Activated naive CD4-positive, alpha-beta T cell (primary cell): ENCODE data around the gene NCS1.

Experiments used
- DNase-seq, 4 experiments: peaks; one replicate each; lab custom pipeline; 2025; lab: John Stamatoyannopoulos, UW

NCS1 gene

GRCh38 chr9:130195638-130196037 lies 23.4 kb downstream of the NCS1 start:
- DNase-seq: no peak

GRCh38 chr9:130196643-130197042 lies 24.4 kb downstream of the NCS1 start:
- no peak for DNase-seq

DNA sequence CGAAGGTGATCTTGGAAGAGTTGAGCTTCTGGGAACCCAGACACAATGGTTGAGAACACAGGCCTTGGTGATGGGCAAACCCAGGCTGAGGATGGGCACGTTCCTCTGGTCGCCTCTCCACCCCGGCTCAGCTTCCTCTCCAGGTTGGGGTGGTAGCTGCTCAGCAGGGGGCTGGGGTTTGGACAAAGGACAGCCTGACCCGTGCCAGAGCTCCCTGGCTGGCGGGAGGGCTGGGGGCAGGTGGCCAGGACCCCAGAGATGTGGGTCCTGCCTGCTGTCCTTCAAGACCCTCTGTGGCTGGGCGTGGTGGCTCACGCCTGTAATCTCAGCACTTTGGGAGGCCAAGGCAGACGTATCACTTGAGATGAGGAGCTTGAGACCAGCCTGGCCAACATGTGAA lies 25.2 kb downstream of the NCS1 start:
- no peak for DNase-seq

- DNase-seq: no peak
Observed at GRCh38 chr9:130197888-130198287, 25.7 kb downstream of the NCS1 start.

DNA sequence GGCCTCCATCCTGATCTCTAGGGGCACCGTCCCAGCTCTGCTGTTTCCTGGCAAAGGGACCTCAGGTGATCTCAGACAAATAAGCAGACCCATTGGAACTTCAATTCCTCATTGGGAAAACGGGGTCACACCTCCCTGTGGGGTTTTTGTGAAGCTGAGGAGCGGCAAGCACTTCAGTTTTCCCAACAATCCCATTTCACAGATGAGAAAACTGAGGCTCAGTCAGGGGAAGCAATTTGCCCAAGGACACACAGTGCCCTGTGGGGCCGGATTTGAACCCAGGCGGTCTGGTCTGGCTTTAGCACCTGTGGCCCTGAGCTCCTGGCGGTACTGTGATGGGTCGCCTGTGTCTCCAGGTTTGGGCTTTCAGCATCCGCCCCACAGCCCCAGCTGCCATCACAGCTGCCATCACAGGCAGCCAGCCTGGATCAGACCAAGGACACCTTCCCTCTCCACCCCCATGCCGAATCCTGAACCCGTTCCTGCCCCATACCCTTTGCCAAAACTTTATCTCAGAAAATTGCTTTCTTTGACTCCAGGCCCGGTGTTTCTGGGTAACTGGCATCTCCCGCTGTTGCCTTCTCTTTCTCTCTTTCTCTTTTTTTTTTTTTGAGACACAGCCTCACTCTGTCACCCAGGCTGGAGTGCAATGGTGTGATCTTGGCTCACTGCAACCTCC lies 26.4 kb downstream of the NCS1 start:
- DNase-seq: no peak

- DNase-seq: no peak
Observed at GRCh38 chr9:130199605-130200004, 27.4 kb downstream of the NCS1 start.

DNA sequence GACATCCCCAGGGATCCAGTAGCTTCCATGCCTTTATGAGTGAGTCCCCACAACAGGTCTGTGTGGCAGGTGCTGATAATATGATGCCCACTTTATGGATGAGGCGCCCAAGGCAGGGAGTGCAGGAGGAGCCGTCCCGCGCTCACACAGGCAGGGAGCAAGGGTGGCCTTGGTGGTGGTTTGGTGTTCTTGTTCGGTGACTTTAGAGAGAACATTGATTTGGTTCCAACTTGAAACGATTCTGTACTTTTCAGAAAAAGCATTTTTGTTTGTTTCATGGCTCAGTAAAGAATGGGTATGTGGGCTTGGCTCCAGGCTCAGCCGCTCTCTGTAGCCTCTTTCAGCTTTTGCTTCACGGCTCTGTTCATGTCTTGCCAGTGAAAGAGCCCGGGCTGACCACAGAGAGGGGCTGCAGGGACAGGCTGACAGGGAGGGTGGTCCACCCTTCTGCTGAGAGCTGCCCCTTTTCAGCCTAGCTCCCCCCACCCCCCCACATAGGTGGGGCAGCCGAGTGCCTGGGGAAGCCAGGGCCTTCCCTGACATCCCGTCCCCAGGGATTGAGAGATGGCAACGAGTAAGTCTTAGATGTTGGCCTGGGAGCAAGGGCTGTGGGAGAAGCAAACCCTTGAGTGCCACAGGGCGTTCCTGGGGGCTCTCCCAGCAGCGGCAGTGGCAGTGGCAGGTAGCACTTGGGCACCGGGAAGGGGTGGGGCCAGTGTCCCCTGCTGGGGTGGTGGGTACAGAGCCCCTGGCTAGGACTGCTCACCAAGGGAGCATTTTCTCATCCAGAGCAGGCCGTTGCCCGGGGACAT lies 28.0 kb downstream of the NCS1 start:
- DNase-seq: no peak

DNA sequence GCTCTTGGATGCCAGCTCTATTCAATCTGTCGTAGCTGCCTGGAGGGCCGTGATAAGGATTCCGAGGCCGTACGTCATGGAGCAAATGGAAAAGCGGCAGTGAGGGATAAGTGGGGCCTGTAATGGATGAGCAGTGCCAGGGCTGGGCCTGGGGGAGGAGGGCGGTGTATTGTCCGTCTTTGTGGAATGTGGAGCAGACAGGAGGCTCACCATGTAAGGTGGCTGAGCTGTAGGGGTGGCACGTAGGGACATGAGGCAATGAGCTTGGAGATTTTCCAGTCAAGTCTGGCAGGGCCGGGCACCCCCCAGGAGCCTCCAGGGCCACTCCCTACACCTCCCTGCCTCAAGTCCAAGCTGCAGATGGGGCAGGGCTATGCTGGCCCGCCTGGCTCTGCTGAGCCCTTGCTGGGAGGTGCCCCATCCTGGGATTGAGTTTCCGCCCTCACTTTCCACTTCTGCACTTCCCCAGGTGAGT lies 29.2 kb downstream of the NCS1 start:
- no peak for DNase-seq

DNA sequence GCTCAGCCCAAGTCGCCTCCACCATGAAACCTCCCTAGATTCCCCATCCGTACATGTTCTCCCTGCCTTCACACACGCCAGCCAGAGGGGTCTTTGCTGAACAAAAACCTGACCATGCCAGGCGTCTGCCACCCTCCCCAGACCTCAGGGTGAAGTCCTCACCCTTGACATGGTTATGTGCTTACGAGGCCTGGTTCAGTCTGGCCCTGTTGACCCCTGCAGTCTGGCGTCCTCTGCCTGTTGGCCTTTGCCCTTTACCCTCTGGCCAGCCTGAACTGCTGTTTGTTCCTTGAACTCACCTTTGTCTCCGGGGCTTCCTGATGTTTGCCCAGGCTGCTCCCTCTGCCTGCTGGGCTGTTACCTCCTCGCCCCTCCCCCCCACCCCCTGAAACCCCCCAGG lies 29.8 kb downstream of the NCS1 start:
- no peak for DNase-seq

GRCh38 chr9:130204341-130204740 lies 32.1 kb downstream of the NCS1 start:
- DNase-seq: no peak

- DNase-seq: no peak
Observed at GRCh38 chr9:130204959-130205358, 32.8 kb downstream of the NCS1 start.

- no peak for DNase-seq
Observed at GRCh38 chr9:130205912-130206311, 33.7 kb downstream of the NCS1 start.

GRCh38 chr9:130206579-130206978 lies 34.4 kb downstream of the NCS1 start:
- DNase-seq: no peak

GRCh38 chr9:130207241-130207992 lies 35.2 kb downstream of the NCS1 start:
- DNase-seq: no peak

- no peak for DNase-seq
Observed at GRCh38 chr9:130208600-130209347, 36.6 kb downstream of the NCS1 start.

DNA sequence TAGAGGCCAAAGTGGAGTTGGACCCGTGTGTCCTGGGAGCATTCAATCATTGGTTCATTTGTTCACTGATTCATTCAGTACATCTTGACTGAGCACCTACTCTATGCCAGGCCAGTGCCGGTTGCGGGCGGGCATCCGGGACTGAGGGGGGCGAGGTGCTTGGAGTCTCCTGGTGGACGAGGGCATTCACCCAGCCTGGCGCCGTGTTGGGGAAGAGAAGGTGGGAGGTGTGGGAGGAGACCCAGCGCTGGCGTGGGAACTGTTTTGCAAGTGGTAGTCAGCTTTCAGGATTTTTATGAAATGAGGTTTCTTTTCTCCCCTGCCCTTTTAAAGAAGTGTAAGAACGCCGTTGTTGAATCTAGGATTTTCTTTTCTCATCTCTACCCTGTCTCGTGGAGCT lies 37.2 kb downstream of the NCS1 start:
- DNase-seq: no peak

DNA sequence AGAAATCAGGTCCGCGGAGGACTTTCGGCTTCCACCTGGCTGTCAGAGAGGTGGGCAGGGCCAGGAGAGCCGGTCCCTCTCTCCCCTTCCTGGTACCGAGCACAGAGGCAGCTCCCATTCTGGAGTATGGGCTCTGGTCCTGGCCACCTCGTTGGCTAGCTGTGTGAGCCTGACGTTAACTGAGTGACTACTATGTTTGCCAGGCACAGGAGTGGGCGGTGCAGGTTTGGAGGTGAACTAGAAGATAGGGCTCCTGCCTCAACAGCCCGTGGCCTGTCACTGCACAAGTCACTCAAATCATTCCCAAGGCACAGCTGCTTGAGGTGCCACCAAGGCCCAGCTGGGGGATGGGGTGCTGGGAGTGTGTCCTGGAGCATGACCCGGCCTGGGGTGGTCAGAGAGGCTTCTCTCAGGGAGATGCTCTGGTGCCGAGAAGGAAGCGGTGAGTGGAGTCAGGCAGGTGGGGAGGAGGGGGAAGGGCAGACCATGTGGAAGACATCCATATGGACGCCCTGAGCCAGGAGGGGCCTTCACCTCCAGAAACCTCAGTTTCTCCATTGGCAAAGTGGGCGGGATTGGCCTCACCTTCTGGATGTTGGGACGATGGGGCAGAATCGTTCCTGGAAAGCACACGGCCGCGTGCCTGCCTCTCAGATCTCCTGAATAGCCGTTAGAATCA lies 39.5 kb downstream of the NCS1 start:
- no peak for DNase-seq

DNA sequence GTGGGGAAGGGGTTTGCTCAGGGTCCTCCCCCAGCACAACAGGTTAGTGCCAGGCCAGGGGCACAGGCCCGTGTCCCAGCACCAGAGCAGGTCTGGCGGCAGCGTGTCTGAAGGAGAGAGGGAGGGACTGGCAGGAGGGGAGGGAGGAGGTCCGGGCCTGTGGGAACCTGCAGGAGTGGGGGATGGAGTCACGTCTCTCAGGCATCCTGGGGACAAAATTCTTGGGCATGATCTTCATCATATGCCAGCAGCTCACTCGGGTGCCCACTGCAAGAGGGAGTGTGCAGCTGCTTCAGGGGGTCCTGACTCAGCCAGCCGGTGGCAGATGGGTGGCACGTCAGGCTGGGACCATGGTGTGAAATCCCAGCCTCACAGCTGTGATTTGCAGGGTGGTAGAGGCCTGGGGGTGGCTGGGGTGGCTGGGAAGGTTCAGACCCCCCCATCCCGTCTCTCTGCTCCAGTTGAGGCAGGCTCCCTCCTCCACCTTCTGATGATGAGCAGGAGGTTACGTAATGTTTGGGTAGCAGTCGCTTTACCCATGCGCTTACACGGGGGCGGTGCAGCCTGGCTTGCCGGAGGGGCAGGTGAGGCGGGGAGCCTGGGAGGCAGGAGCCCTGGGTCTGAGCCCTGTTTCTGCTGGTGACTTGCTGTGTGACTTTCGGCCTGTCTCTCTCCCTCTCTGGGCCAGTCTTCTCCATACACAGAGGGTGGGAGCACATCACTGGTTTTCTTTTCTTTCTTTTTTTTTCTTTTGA lies 40.5 kb downstream of the NCS1 start:
- DNase-seq: no peak

- DNase-seq: no peak
Observed at GRCh38 chr9:130213911-130214761, 41.9 kb downstream of the NCS1 start.
